ENCODE results near the gene GOT1. TPM values are rescaled to one million over a fixed set of nuclear protein-coding genes. Genes with fewer than 3 reads are reported as not detected.

GOT1 gene
- total RNA-seq, 4 donors from 2014 or later, result 6.2 to 18.3 (median 11.7) TPM

DNA sequence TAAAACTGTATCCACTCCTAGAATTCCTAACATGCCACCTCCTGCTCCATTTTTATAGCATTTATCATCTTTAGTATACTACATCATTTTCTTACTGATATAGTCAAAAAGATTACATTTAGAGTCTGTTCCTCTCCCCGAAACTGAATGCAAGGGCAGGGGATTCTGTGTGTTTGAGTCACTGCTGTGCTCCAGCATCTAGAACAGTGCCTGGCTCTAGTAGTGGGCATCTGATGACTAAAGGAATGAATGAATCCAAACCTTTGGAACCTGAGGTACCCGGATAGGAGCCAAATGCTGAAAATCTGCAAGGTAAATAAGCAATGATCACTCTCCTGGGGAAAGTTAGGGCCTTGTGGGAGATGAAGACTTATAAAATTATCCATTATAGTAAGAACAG lies 18.9 kb downstream of the GOT1 start:
- TF ChIP-seq, protein P1, sequence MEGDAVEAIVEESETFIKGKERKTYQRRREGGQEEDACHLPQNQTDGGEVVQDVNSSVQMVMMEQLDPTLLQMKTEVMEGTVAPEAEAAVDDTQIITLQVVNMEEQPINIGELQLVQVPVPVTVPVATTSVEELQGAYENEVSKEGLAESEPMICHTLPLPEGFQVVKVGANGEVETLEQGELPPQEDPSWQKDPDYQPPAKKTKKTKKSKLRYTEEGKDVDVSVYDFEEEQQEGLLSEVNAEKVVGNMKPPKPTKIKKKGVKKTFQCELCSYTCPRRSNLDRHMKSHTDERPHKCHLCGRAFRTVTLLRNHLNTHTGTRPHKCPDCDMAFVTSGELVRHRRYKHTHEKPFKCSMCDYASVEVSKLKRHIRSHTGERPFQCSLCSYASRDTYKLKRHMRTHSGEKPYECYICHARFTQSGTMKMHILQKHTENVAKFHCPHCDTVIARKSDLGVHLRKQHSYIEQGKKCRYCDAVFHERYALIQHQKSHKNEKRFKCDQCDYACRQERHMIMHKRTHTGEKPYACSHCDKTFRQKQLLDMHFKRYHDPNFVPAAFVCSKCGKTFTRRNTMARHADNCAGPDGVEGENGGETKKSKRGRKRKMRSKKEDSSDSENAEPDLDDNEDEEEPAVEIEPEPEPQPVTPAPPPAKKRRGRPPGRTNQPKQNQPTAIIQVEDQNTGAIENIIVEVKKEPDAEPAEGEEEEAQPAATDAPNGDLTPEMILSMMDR (IDR thresholded peaks at IDR 0.05; ENCODE audit: low read depth), result no peak

GRCh38 chr10:99410876-99411275 lies 19.5 kb downstream of the GOT1 start:
- TF ChIP-seq, protein P1 (IDR thresholded peaks at IDR 0.05; ENCODE audit: low read depth), result no peak

GRCh38 chr10:99410146-99410545 lies 20.3 kb downstream of the GOT1 start:
- TF ChIP-seq, protein P1 (IDR thresholded peaks at IDR 0.05; ENCODE audit: low read depth), result no peak

- TF ChIP-seq, protein P1 (IDR thresholded peaks at IDR 0.05; ENCODE audit: low read depth), result no peak
Measured at GRCh38 chr10:99406149-99406548, 24.3 kb downstream of the GOT1 start.

GRCh38 chr10:99403674-99404073 lies 26.8 kb downstream of the GOT1 start:
- TF ChIP-seq, protein P1 (IDR thresholded peaks at IDR 0.05; ENCODE audit: low read depth), result no peak

DNA sequence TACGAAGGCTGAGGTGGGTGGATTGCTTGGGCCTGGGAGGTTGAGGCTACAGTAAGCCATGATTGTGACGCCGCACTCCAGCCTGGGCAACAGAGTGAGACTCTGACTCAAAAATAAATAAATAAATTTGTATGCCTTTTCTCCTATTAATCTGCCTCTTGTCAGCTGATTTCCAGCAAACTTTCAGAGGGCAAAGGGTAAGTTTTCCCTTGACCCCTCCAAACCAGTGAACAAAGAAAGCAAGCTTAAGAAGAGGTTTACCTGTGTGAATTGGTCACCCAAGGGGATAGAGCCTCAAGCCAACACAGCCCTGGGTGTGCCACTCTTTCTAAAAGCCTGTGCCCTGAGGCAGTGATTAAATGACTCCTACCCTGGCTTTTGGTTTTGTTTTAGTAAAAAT lies 30.8 kb downstream of the GOT1 start:
- TF ChIP-seq, protein P1 (IDR thresholded peaks at IDR 0.05; ENCODE audit: low read depth), result no peak

DNA sequence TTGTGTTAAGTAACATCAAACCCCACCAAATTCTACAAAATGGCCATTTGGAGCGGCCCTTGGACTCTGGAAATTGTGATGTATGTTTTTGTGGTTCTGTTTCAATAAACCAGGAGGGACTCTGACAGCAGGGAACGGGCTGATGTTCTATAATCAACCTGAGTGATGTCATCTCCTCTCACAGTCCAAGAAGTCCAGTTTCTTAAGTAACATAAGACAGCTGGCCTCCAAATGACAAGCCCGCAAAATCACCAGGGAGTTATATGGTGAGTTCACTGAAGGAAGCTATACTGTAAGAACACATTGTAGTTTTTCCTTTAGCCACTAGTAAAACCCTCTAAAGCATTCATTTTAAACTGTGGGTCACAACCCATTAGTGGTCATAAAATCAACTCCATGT lies 34.0 kb downstream of the GOT1 start:
- TF ChIP-seq, protein P1 (IDR thresholded peaks at IDR 0.05; ENCODE audit: low read depth), result no peak
